Head of caudate nucleus (tissue), 42 donors: ENCODE results near the gene PPP3CB.

Experiments
- DNase-seq, 42 donors: peaks; one replicate each; pipeline versions ENCODE4 v3.0.0 to v3.0.0-alpha.2; 2020 to 2021; ENCODE audit warnings: mixed read lengths in 7 of 42
- intact Hi-C: fragments of 100-400 bp; cut with DNase I; formaldehyde crosslinking; loops from one replicate; pipeline ENCODE4 v1.15.0; 2022

Gene PPP3CB

GRCh38 chr10:73495884-73496674, at the start of gene PPP3CB:
PPP3CB (minus strand) TSS chr10:73496024; CDS start chr10:73495889, 135 bp downstream.
- intact Hi-C loops = no loop called here
- peak; percentile 64 to 94 (median 86) for DNase-seq

GRCh38 chr10:73545357-73545756, 49.5 kb upstream of the PPP3CB start:
- intact Hi-C loops = no loop called here
- no peak for DNase-seq

- no peak for DNase-seq
- intact Hi-C loops = no loop called here
Observed at GRCh38 chr10:73537709-73538108, 41.9 kb upstream of the PPP3CB start.

- DNase-seq = no peak
- intact Hi-C loops = no loop called here
Observed at GRCh38 chr10:73537288-73537687, 41.5 kb upstream of the PPP3CB start.

GRCh38 chr10:73534857-73535256, 39.0 kb upstream of the PPP3CB start:
- no peak for DNase-seq
- intact Hi-C loops = no loop called here

GRCh38 chr10:73529089-73529832, 33.4 kb upstream of the PPP3CB start:
- peak in 36 of 42 donors; percentile 5 to 85 (median 51) for DNase-seq
- intact Hi-C loops = loop anchor here (2.0 kb wide), 1 partner anchor 112 kb away; the partner anchor contains the start of gene MYOZ1

GRCh38 chr10:73522263-73522662, 26.4 kb upstream of the PPP3CB start:
- no peak for DNase-seq
- intact Hi-C loops = no loop called here

- DNase-seq = no peak
- intact Hi-C loops = no loop called here
Observed at GRCh38 chr10:73519336-73519735, 23.5 kb upstream of the PPP3CB start.

- intact Hi-C loops = no loop called here
- no peak for DNase-seq
Observed at GRCh38 chr10:73517166-73517888, 21.5 kb upstream of the PPP3CB start.

- intact Hi-C loops = no loop called here
- DNase-seq = no peak
Observed at GRCh38 chr10:73512207-73512743, 16.5 kb upstream of the PPP3CB start.

GRCh38 chr10:73509695-73510094, 13.9 kb upstream of the PPP3CB start:
- DNase-seq = no peak

GRCh38 chr10:73506491-73506890, 10.7 kb upstream of the PPP3CB start:
- no peak for DNase-seq
- intact Hi-C loops = no loop called here

More at GRCh38 chr10:73509695-73510094, 13.9 kb upstream of the PPP3CB start:
- intact Hi-C loops = no loop called here

GRCh38 chr10:73506074-73506473, 10.2 kb upstream of the PPP3CB start:
- intact Hi-C loops = no loop called here
- no peak for DNase-seq

GRCh38 chr10:73503037-73503436, 7.2 kb upstream of the PPP3CB start:
- intact Hi-C loops = no loop called here
- DNase-seq = no peak

GRCh38 chr10:73501651-73502050, 5.8 kb upstream of the PPP3CB start:
- no peak for DNase-seq
- intact Hi-C loops = no loop called here

- intact Hi-C loops = no loop called here
- DNase-seq = no peak
Observed at GRCh38 chr10:73497623-73498022, 1.8 kb upstream of the PPP3CB start.

GRCh38 chr10:73495226-73495883, 469 bp downstream of the PPP3CB start:
- intact Hi-C loops = no loop called here
- DNase-seq = peak; percentile 42 to 89 (median 79)

- DNase-seq = no peak
- intact Hi-C loops = no loop called here
Observed at GRCh38 chr10:73494877-73495225, 973 bp downstream of the PPP3CB start.

- intact Hi-C loops = no loop called here
- no peak for DNase-seq
Observed at GRCh38 chr10:73494213-73494612, 1.6 kb downstream of the PPP3CB start.
